Measurements from ENCODE around the gene CD79B. TPM values are rescaled to one million over a fixed set of nuclear protein-coding genes. Genes with fewer than 3 reads are reported as not detected.
"Not testable (repeated sequence)": the region's sequence is repeated elsewhere in the genome, so short reads cannot be mapped to it uniquely, and the experiment has no call there.

CD79B gene
- total and polyA plus RNA-seq, 9 of the 15 experiments (the other 6 are each of a cell fraction or from before 2014, with no cell fraction given): 0.15 to 0.62 (median 0.44) TPM; not detected in 2

DNA sequence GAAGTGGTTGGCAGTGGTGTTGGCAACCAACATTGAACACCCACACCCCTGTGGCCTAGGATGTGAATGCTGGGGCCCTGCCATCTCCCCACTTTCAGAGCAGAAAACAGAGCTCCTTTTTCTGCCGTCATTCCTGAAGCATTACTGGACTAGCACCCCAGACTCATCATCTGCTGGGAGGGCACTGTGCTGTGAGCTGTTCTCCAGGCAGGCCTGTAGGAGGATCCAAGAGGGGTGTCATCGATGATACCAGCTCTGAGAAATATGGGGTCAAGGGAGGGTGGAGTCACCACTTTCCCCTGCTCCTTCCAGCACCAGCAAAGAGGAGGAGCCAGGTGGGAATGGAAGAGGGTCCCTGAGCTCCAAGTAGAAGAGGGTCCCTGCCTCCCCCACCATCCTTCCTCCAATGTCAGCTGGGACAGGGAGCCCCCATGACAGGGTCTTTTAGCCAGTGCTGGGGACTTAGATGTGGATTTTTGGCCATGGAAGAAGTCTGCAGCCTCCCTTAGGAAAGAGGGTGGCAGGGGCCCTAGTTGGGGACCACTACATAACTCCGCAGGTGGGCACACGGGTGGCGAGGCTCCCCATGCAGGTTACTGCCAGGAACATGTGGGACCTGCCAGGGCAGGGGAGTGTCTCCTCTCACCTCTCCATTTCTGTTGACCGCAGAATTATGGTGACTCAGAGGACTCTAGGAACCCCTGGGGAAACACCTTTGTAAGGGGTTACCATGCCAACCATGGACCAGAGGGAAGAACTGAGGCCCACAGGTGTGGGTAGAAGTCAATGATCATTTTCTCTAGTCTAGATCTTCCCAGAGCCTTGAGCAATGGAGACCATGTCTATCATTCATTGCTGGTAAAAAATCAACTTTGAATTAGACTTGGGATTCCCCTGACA is 33.0 kb downstream of the CD79B start:
- peak; percentile 43 for TF ChIP-seq RFX1 (IDR thresholded peaks at IDR 0.05)
- H3K9ac ChIP-seq (ENCODE audit: insufficient read depth in 1 of 2, low read depth in 2 of 2, low read length in 2 of 2); CTCF ChIA-PET (ENCODE audit: low intra/inter-chr PET ratio); H3K36me3 ChIP-seq (ENCODE audit: control insufficient read depth, insufficient read depth, low read length); intact Hi-C loops (cut with micrococcal nuclease); H2AFZ ChIP-seq (ENCODE audit: low read depth, low read length); DNase-seq (ENCODE audit: extremely low read depth in 1 of 4, low spot score in 3 of 4); H3K79me2 ChIP-seq (ENCODE audit: control insufficient read depth, insufficient read depth, low read length); H3K4me2 ChIP-seq (ENCODE audit: insufficient read depth, low read length); H3K4me1 ChIP-seq (replicated peaks in 1 of 2; ENCODE audit: control insufficient read depth in 2 of 2, insufficient read depth in 2 of 2, low read length in 2 of 2); H3K27ac ChIP-seq (ENCODE audit: extremely low read depth, low read depth, low read length); H3K4me3 ChIP-seq; BruUV-seq (replicated peaks); H3K9me3 ChIP-seq (replicated peaks; ENCODE audit: control insufficient read depth, insufficient read depth, low read depth, low read length); in situ Hi-C loops (cut with MboI); FAIRE-seq; H3K9me1 ChIP-seq (ENCODE audit: control insufficient read depth, insufficient read depth, low read length); H4K20me1 ChIP-seq (replicated peaks; ENCODE audit: control insufficient read depth, insufficient read depth, low read length): not testable (repeated sequence)
- peaks cover 0 to 22% of the 10 kb centered on the region in 2 experiments; a peak in 4 of 5 replicates for H3K27me3 ChIP-seq (ENCODE audit: control insufficient read depth in 2 of 2, insufficient read depth in 2 of 2, low read length in 2 of 2)
- ATAC-seq: peak; percentile 26; the same call in 1 of the 3 replicates
- POLR2A ChIA-PET: interaction anchor here (1.7 kb wide), 1 partner anchor 18 kb away, joined by 5 read pairs; the partner anchor contains the start of gene GH2
- WGBS (ENCODE audit: insufficient coverage, low coverage, missing lambda C conversion rate): 8% methylated on average over 5 of the region's 6 CpGs

DNA sequence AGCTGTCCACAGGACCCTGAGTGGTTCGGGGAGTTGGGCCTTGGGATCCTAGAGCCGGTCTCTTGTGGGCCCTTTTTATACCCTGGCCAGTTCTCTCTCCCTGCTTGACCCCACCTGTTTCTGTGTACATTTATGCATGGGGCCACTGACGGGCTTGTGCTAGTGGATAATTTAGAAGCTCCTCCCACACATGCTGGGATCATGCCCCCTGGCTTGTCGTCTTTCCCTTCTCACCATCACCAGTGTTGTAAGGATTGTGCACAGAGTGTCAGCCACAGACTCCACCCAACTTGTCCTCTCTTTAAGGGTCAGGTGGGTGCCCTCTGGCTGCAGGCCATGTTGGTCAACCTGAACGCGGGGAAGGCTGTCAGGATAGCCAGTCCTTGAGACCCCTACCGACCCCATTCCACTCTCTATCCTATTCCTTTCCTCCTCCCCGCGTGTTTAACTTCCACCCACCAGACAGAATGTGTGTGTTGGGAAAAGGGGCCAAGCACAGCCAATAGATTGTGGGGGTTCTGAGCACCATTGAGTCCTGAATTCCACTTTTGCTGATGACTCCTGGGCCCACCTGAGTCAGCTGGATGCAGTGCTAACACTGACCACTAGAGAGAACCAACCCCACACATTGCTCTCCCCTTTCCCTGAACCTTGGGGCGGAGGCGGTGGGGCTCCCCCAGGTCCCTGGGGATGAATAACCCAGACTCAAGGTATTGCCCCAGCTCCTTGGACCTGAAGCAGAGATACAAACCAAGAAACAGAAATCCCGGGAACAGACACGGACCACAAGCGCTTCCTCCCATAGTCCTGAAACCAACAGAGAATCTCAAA is 35.4 kb downstream of the CD79B start, which contains the start of gene CSH1:
CSH1 (minus strand) TSS at position 51 of the 831 bp plus-strand sequence. CDS start 63 bp downstream, outside the sequence.
- BruUV-seq (replicated peaks); H3K9me3 ChIP-seq (replicated peaks; ENCODE audit: control insufficient read depth, insufficient read depth, low read depth, low read length); H3K36me3 ChIP-seq (ENCODE audit: control insufficient read depth, insufficient read depth, low read length); intact Hi-C loops (cut with micrococcal nuclease); H3K4me3 ChIP-seq; H3K27ac ChIP-seq (ENCODE audit: extremely low read depth, low read depth, low read length); H4K20me1 ChIP-seq (replicated peaks; ENCODE audit: control insufficient read depth, insufficient read depth, low read length); H3K9ac ChIP-seq (ENCODE audit: insufficient read depth in 1 of 2, low read depth in 2 of 2, low read length in 2 of 2); DNase-seq (ENCODE audit: extremely low read depth in 1 of 4, low spot score in 3 of 4); CTCF ChIA-PET (ENCODE audit: low intra/inter-chr PET ratio); H2AFZ ChIP-seq (ENCODE audit: low read depth, low read length); H3K9me1 ChIP-seq (ENCODE audit: control insufficient read depth, insufficient read depth, low read length); H3K4me2 ChIP-seq (ENCODE audit: insufficient read depth, low read length); H3K79me2 ChIP-seq (ENCODE audit: control insufficient read depth, insufficient read depth, low read length); H3K4me1 ChIP-seq (replicated peaks in 1 of 2; ENCODE audit: control insufficient read depth in 2 of 2, insufficient read depth in 2 of 2, low read length in 2 of 2); in situ Hi-C loops (cut with MboI): not testable (repeated sequence)
- FAIRE-seq (peak; percentile 83), ATAC-seq (peak; percentile 84)
- peaks cover 0 to 14% of the 10 kb centered on the region in 2 experiments; a peak in 3 of 5 replicates for H3K27me3 ChIP-seq (ENCODE audit: control insufficient read depth in 2 of 2, insufficient read depth in 2 of 2, low read length in 2 of 2)
- WGBS (ENCODE audit: insufficient coverage, low coverage, missing lambda C conversion rate): 0% methylated on average over 1 of the region's 14 CpGs
- POLR2A ChIA-PET: interaction anchor here (0.7 kb wide), 1 partner anchor 397 kb away, joined by 3 read pairs; no protein-coding TSS in a partner anchor

DNA sequence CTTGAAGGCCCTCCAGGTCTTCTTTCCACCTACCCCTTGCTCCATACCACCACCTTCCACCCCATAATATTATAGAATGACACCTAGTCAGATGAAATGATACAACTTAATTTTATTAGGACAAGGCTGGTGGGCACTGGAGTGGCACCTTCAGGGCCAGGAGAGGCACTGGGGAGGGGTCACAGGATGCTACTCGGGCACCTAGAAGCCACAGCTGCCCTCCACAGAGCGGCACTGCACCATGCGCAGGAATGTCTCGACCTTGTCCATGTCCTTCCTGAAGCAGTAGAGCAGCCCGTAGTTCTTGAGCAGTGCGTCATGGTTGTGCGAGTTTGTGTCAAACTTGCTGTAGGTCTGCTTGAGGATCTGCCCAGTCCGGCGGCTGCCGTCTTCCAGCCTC is 37.3 kb downstream of the CD79B start:
- H3K9me1 ChIP-seq (ENCODE audit: control insufficient read depth, insufficient read depth, low read length); H3K4me2 ChIP-seq (ENCODE audit: insufficient read depth, low read length); intact Hi-C loops (cut with micrococcal nuclease); CTCF ChIA-PET (ENCODE audit: low intra/inter-chr PET ratio); FAIRE-seq; in situ Hi-C loops (cut with MboI); H3K36me3 ChIP-seq (ENCODE audit: control insufficient read depth, insufficient read depth, low read length); H3K79me2 ChIP-seq (ENCODE audit: control insufficient read depth, insufficient read depth, low read length); H3K9me3 ChIP-seq (replicated peaks; ENCODE audit: control insufficient read depth, insufficient read depth, low read depth, low read length); H3K4me1 ChIP-seq (replicated peaks in 1 of 2; ENCODE audit: control insufficient read depth in 2 of 2, insufficient read depth in 2 of 2, low read length in 2 of 2); DNase-seq (ENCODE audit: extremely low read depth in 1 of 4, low spot score in 3 of 4); H3K4me3 ChIP-seq; H3K27ac ChIP-seq (ENCODE audit: extremely low read depth, low read depth, low read length); H3K9ac ChIP-seq (ENCODE audit: insufficient read depth in 1 of 2, low read depth in 2 of 2, low read length in 2 of 2); H2AFZ ChIP-seq (ENCODE audit: low read depth, low read length); ATAC-seq; BruUV-seq (replicated peaks); H4K20me1 ChIP-seq (replicated peaks; ENCODE audit: control insufficient read depth, insufficient read depth, low read length); POLR2A ChIA-PET: not testable (repeated sequence)
- 11% methylated on average over 4 of the region's 10 CpGs for WGBS (ENCODE audit: insufficient coverage, low coverage, missing lambda C conversion rate)
- peaks cover 0 to 13% of the 10 kb centered on the region in 2 experiments; a peak in 3 of 5 replicates for H3K27me3 ChIP-seq (ENCODE audit: control insufficient read depth in 2 of 2, insufficient read depth in 2 of 2, low read length in 2 of 2)
